Hepatocyte (in vitro differentiated cells): ENCODE measurements around the gene SETX. TPM values are rescaled to one million over a fixed set of nuclear protein-coding genes. Genes with fewer than 3 reads are reported as not detected.

Experiments
- DNase-seq: peaks from one replicate; pipeline ENCODE4 v3.0.0-alpha.2; 2016; ENCODE audit warnings: low spot score
- H2AFZ ChIP-seq: fragments of 200-600 bp; sonication (generic); 2 replicates; pipeline ENCODE4 v1.6.0; 2016; ENCODE audit warnings: antibody characterized with exemption, mild to moderate bottlenecking
- H3K27ac ChIP-seq: fragments of 200-600 bp; sonication (generic); 2 replicates; pipeline ENCODE4 v1.5.1; 2016; ENCODE audit warnings: mild to moderate bottlenecking
- H3K27me3 ChIP-seq: fragments of 200-600 bp; sonication (generic); 2 replicates; pipeline ENCODE4 v1.6.1; 2016
- H3K36me3 ChIP-seq: fragments of 200-600 bp; sonication (generic); replicated peaks from 2 replicates; pipeline ENCODE4 v1.5.1; 2016; ENCODE audit warnings: low read depth; ENCODE audit not compliant: insufficient read depth
- H3K4me1 ChIP-seq: fragments of 200-600 bp; sonication (generic); 2 replicates; pipeline ENCODE4 v1.5.1; 2016; ENCODE audit warnings: mild to moderate bottlenecking, moderate library complexity; ENCODE audit not compliant: insufficient read depth
- H3K4me2 ChIP-seq: fragments of 200-600 bp; sonication (generic); 2 replicates; pipeline ENCODE4 v1.6.0; 2016
- H3K4me3 ChIP-seq: fragments of 200-600 bp; sonication (generic); 2 replicates; pipeline ENCODE4 v1.5.1; 2016; ENCODE audit warnings: mild to moderate bottlenecking
- H3K79me2 ChIP-seq: fragments of 200-600 bp; sonication (generic); 2 replicates; pipeline ENCODE4 v1.6.0; 2017; ENCODE audit warnings: mild to moderate bottlenecking
- H3K9me2 ChIP-seq: fragments of 200-600 bp; sonication (generic); replicated peaks from 2 replicates; pipeline ENCODE4 v1.6.0; 2017; ENCODE audit warnings: mild to moderate bottlenecking; ENCODE audit not compliant: insufficient read depth
- H3K9me3 ChIP-seq: fragments of 200-600 bp; sonication (generic); 2 replicates; pipeline ENCODE4 v1.5.1; 2016; ENCODE audit warnings: low read depth, mild to moderate bottlenecking
- H4K20me1 ChIP-seq: fragments of 200-600 bp; sonication (generic); 2 replicates; pipeline ENCODE4 v1.6.0; 2016; ENCODE audit warnings: mild to moderate bottlenecking; ENCODE audit not compliant: insufficient read depth, poor library complexity, severe bottlenecking
- CTCF ChIP-seq: fragments of 200-600 bp; sonication (generic); IDR thresholded peaks from 2 replicates; pipeline ENCODE4 v1.5.1; 2016; ENCODE audit warnings: antibody characterized with exemption, mild to moderate bottlenecking; ENCODE audit not compliant: poor library complexity
- EZH2 ChIP-seq: fragments of 200-600 bp; sonication (generic); IDR thresholded peaks from 2 replicates; pipeline ENCODE4 v1.6.1; 2016; ENCODE audit warnings: antibody characterized with exemption, mild to moderate bottlenecking, borderline replicate concordance
- EZH2phosphoT487 ChIP-seq: fragments of 200-600 bp; sonication (generic); IDR thresholded peaks from one replicate; pipeline ENCODE4 v1.6.1; 2018; ENCODE audit warnings: antibody characterized with exemption, mild to moderate bottlenecking, low read depth, moderate library complexity; ENCODE audit not compliant: unreplicated experiment, severe bottlenecking
- WGBS: methylation state at CpG from one replicate; pipeline ENCODE4 v1.1.6; 2016; ENCODE audit warnings: low lambda C conversion rate; ENCODE audit errors: missing lambda C conversion rate; 5-methylcytosine and 5-hydroxymethylcytosine counted together
- polyA plus RNA-seq: library from polyadenylated mRNA; unstranded; fragments of >200 nt; fragmentation: Nextera tagmentation; extraction: Ambion mirVana; gene quantifications from 2 replicates; pipeline ENCODE4 v1.2.1, GENCODE V29; 2016
- total RNA-seq: library from RNA; depleted of rRNA; stranded (reverse); fragments of >200 nt; gene quantifications from 2 replicates; pipeline ENCODE4 v1.2.3, GENCODE V29; 2014

The SETX gene
- total and polyA plus RNA-seq, 2 experiments from 2014 or later, result 12.0 to 61.0 TPM

- H3K36me3 ChIP-seq, result no peaks in the 10 kb centered on the region
- no peaks in the 10 kb centered on the region for H4K20me1 ChIP-seq
- TF ChIP-seq CTCF (no peak), EZH2phosphoT487 (no peak), EZH2 (no peak)
- no peak overlapping the region for H3K4me3 ChIP-seq
- H3K9me2 ChIP-seq, result no peaks in the 10 kb centered on the region
- no peak for DNase-seq
- H3K9me3 ChIP-seq, result no peaks in the 10 kb centered on the region
- no peaks in the 10 kb centered on the region for H3K79me2 ChIP-seq
- no peak overlapping the region for H2AFZ ChIP-seq
- H3K4me2 ChIP-seq, result no peak overlapping the region
- H3K4me1 ChIP-seq, result no peaks in the 10 kb centered on the region
- H3K27me3 ChIP-seq, result no peaks in the 10 kb centered on the region
- 87% methylated on average over 11 of the region's 11 CpGs for WGBS
- H3K27ac ChIP-seq, result no peak overlapping the region
Measured at GRCh38 chr9:132395560-132395959, 40.8 kb upstream of the SETX start.

GRCh38 chr9:132391449-132391848, 36.7 kb upstream of the SETX start:
- no peak overlapping the region for H3K4me3 ChIP-seq

GRCh38 chr9:132390966-132391365, 36.2 kb upstream of the SETX start:
- H3K27ac ChIP-seq, result no peak overlapping the region
- TF ChIP-seq EZH2phosphoT487 (no peak), CTCF (no peak), EZH2 (no peak)
- no peak overlapping the region for H3K4me2 ChIP-seq
- H2AFZ ChIP-seq, result no peak overlapping the region
- no peaks in the 10 kb centered on the region for H3K36me3 ChIP-seq
- H4K20me1 ChIP-seq, result no peaks in the 10 kb centered on the region
- H3K4me1 ChIP-seq, result no peaks in the 10 kb centered on the region
- no peak overlapping the region for H3K4me3 ChIP-seq
- H3K79me2 ChIP-seq, result no peaks in the 10 kb centered on the region
- H3K9me2 ChIP-seq, result no peaks in the 10 kb centered on the region
- H3K27me3 ChIP-seq, result no peaks in the 10 kb centered on the region
- DNase-seq, result no peak
- 91% methylated on average over 7 of the region's 7 CpGs for WGBS
- H3K9me3 ChIP-seq, result no peaks in the 10 kb centered on the region

More at GRCh38 chr9:132391449-132391848, 36.7 kb upstream of the SETX start:
- Histone ChIP-seq H3K79me2 (no peaks in the 10 kb centered on the region), H3K9me2 (no peaks in the 10 kb centered on the region), H3K36me3 (no peaks in the 10 kb centered on the region), H3K27ac (no peak overlapping the region), H3K4me2 (no peak overlapping the region), H4K20me1 (no peaks in the 10 kb centered on the region), H3K4me1 (no peaks in the 10 kb centered on the region), H3K27me3 (no peaks in the 10 kb centered on the region), H2AFZ (no peak overlapping the region), H3K9me3 (no peaks in the 10 kb centered on the region)
- no peak for TF ChIP-seq EZH2
- TF ChIP-seq CTCF, result no peak
- TF ChIP-seq EZH2phosphoT487, result no peak
- no peak for DNase-seq
- 87% methylated on average over 11 of the region's 11 CpGs for WGBS

- H3K4me1 ChIP-seq, result no peaks in the 10 kb centered on the region
- TF ChIP-seq CTCF (no peak), EZH2phosphoT487 (no peak), EZH2 (no peak)
- no peaks in the 10 kb centered on the region for H3K9me2 ChIP-seq
- H2AFZ ChIP-seq, result no peak overlapping the region
- H3K4me3 ChIP-seq, result no peak overlapping the region
- no peaks in the 10 kb centered on the region for H3K79me2 ChIP-seq
- DNase-seq, result no peak
- 98% methylated on average over 7 of the region's 7 CpGs for WGBS
- no peak overlapping the region for H3K27ac ChIP-seq
- H3K27me3 ChIP-seq, result no peaks in the 10 kb centered on the region
- no peaks in the 10 kb centered on the region for H3K9me3 ChIP-seq
- no peak overlapping the region for H3K4me2 ChIP-seq
- H4K20me1 ChIP-seq, result no peaks in the 10 kb centered on the region
- no peaks in the 10 kb centered on the region for H3K36me3 ChIP-seq
Measured at GRCh38 chr9:132387133-132387532, 32.3 kb upstream of the SETX start.
